Stimulated activated CD8-positive, alpha-beta memory T cell treated with anti-CD3 and anti-CD28 coated beads, Interleukin-7, amount 100 ng/mL, for 1 hour (primary cell): ENCODE measurements around the gene SGTA.
"Not testable (repeated sequence)": the region's sequence is repeated elsewhere in the genome, so short reads cannot be mapped to it uniquely, and the experiment has no call there.

Experiments
- DNase-seq, 2 donors: peaks; one replicate each; pipeline ENCODE4 v3.0.0-alpha.2; 2020; ENCODE audit warnings: low read depth in 2 of 2

The SGTA gene

GRCh38 chr19:2713170-2713569 lies 69.9 kb downstream of the SGTA start:
- DNase-seq = not testable (repeated sequence)

GRCh38 chr19:2711875-2712205 lies 71.2 kb downstream of the SGTA start:
- no peak for DNase-seq

GRCh38 chr19:2711172-2711874 lies 71.8 kb downstream of the SGTA start:
- no peak for DNase-seq

DNA sequence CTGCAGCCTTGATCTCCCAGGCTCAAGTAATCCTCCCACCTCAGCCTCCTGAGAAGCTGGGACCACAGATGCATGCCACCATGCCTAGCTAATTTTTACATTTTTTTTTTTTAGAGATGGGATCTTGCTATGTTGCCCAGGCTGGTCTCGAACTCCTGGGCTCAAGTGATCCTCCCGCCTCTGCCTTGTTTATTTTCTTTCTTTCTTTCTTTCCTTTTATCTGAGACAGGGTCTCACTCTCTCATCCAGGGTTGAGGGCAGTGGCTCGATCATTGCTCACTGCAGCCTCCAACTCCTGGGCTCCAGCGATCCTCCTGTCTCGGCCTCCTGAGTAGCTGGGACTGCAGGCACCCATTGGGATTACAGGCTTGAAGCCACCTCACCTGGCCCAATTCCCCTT lies 76.8 kb downstream of the SGTA start:
- DNase-seq = no peak
